Lower lobe of right lung (tissue), 2 donors: ENCODE measurements around the gene PLD4. TPM values are rescaled to one million over a fixed set of nuclear protein-coding genes. Genes with fewer than 3 reads are reported as not detected.

Experiments
- ATAC-seq, 2 donors: fragments of 200-7000 bp; cut with Tn5 transposase; one replicate each; pipeline ENCODE4 v1.9.1; 2020 to 2022; ENCODE audit warnings: mild to moderate bottlenecking in 2 of 2, moderate library complexity in 2 of 2
- DNase-seq: peaks from one replicate; pipeline ENCODE4 v3.0.0-alpha.2; 2020
- H3K27ac ChIP-seq: fragments of 200-600 bp; one replicate; pipeline ENCODE4 v1.8.0; 2022
- H3K27me3 ChIP-seq: fragments of 200-600 bp; one replicate; pipeline ENCODE4 v1.8.0; 2022; ENCODE audit warnings: low read depth
- H3K36me3 ChIP-seq: fragments of 200-600 bp; one replicate; pipeline ENCODE4 v1.8.0; 2022; ENCODE audit warnings: mild to moderate bottlenecking
- H3K4me1 ChIP-seq: fragments of 200-600 bp; one replicate; pipeline ENCODE4 v1.8.0; 2022
- H3K4me3 ChIP-seq: fragments of 200-600 bp; one replicate; pipeline ENCODE4 v1.8.0; 2022; ENCODE audit warnings: mild to moderate bottlenecking
- H3K9me3 ChIP-seq: fragments of 200-600 bp; one replicate; pipeline ENCODE4 v1.8.0; 2022
- intact Hi-C: fragments of 100-400 bp; cut with DNase I; formaldehyde crosslinking; loops from one replicate; pipeline ENCODE4 v1.11.0; 2022
- total RNA-seq: library from RNA; stranded (reverse); fragmentation: NEBNext Ultra II Directional; extraction: Animal tissue kit (Norgen Biotek cat#: 25700); gene quantifications from one replicate; pipeline ENCODE4 v1.2.1, GENCODE V29; 2021
- TF ChIP-seq, protein P1 (sequence below): fragments of 200-600 bp; IDR thresholded peaks from one replicate; pipeline ENCODE4 v1.8.0; 2022; ENCODE audit warnings: antibody characterized with exemption, mild to moderate bottlenecking
- donor health status: DM: no; HTN: yes; CAD: no; lungs with severe emphysema.

The PLD4 gene
- total RNA-seq, 1 donor from 2014 or later: 1.2 TPM

DNA sequence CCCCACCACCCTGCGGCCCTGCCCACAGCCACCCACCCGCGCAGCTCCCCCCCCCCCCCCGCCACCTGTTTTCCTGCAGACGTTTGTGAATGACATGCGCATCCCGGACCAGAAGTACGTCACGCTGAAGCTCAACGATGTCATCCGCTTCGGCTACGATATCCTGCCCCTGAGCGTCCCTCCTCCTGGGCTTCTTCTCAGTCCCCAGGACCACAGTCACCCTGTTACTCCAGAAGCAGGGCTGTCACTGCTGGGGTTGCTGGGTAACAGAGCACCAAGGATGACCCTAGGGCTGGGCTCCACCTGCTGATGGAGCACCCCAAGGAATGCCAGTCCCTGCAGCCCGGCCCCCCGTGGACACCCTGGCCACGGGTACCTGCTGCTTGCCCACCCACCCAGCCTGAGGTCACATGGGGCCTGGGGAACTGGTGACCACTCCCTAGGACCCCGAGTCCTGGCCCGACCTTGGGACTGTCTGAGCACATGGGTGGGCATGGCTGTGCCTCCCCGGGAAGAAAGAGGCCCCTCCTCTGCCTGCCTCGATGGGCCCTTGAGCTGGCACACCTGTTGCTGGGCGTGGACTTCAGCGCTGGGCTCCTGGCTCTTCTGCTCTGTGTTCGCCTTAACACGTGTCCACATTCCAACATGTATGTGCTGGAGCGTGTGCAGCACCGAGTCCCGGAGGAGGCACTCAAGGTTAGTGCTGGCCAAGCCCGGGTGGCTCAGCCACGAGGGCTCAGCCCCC lies 46.7 kb upstream of the PLD4 start:
- intact Hi-C loops: no loop called here
- Histone ChIP-seq H3K4me3 (no peak overlapping the region), H3K36me3 (peaks cover 25% of the 10 kb centered on the region), H3K4me1 (no peaks in the 10 kb centered on the region), H3K9me3 (no peaks in the 10 kb centered on the region), H3K27me3 (no peaks in the 10 kb centered on the region), H3K27ac (no peak overlapping the region)
- no peak for ATAC-seq
- TF ChIP-seq, protein P1, sequence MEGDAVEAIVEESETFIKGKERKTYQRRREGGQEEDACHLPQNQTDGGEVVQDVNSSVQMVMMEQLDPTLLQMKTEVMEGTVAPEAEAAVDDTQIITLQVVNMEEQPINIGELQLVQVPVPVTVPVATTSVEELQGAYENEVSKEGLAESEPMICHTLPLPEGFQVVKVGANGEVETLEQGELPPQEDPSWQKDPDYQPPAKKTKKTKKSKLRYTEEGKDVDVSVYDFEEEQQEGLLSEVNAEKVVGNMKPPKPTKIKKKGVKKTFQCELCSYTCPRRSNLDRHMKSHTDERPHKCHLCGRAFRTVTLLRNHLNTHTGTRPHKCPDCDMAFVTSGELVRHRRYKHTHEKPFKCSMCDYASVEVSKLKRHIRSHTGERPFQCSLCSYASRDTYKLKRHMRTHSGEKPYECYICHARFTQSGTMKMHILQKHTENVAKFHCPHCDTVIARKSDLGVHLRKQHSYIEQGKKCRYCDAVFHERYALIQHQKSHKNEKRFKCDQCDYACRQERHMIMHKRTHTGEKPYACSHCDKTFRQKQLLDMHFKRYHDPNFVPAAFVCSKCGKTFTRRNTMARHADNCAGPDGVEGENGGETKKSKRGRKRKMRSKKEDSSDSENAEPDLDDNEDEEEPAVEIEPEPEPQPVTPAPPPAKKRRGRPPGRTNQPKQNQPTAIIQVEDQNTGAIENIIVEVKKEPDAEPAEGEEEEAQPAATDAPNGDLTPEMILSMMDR: no peak
- DNase-seq: peak; percentile 31

DNA sequence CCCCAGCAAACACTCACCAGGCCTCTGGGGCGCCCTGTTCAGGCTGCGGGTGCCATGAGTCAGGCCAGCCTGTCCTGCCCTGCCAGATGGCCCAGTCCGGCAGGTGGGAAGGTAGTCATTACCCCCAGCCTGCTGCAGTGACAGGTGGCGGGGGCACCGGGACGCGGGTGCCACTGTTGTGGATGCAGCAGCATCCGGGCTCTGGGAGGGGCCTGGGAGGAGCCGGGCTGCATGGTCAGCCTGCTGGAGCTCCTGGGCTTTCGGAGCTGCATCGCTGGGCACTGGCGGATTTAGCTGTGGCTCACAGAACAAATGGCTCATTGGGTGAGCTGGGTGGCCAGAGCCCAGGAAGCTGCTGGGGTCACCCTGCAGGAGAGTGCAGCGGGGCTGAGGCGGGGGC lies 46.1 kb upstream of the PLD4 start:
- TF ChIP-seq, protein P1: no peak
- no peak overlapping the region for H3K27ac ChIP-seq
- no peaks in the 10 kb centered on the region for H3K27me3 ChIP-seq
- peak; percentile 30 for DNase-seq
- H3K4me3 ChIP-seq: no peak overlapping the region
- ATAC-seq: no peak
- peaks cover 30% of the 10 kb centered on the region for H3K36me3 ChIP-seq
- no peaks in the 10 kb centered on the region for H3K9me3 ChIP-seq
- intact Hi-C loops: no loop called here
- H3K4me1 ChIP-seq: no peaks in the 10 kb centered on the region

DNA sequence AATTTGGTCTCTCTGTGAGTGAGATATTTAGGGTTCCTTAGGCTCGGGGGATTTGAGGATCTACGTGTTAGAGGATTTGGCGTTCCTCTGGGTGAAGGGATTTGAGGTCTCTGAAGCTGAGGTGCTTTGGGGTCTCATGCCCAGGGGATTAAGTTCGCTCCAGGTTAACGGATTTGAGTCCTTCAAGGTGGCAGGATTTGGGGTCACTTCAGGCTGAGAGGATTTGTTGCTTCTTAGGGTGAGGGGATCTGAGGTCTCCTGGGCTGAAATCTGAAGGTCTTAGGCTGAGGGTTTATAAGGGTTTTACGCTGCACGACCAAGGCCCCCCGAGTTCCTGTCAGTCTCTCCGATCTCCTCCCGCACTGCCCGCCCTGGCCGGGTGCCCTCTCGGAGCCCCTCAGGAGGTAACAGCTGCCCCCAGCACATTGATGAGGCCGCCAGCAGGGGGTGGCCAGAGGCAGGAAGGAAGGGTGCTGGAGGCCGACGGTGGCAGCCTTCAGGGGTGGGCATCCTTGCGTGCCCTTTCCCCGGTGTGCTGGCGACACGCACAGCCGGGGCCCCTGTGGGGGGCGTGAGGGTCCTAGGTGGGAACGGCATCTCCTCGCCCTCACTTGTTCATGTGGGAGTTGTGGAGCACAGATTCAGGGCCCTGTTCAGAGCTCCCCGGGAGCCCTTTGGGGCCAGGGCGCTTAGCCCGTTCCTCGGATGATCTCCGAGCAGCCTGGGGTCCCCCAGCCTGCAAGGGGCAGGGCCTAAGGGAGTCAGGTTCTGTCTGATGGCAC lies 45.3 kb upstream of the PLD4 start:
- peak; percentile 37 for DNase-seq
- intact Hi-C loops: no loop called here
- no peak for ATAC-seq
- no peak overlapping the region for H3K4me3 ChIP-seq
- no peaks in the 10 kb centered on the region for H3K27me3 ChIP-seq
- peaks cover 36% of the 10 kb centered on the region for H3K36me3 ChIP-seq
- H3K4me1 ChIP-seq: no peaks in the 10 kb centered on the region
- no peaks in the 10 kb centered on the region for H3K9me3 ChIP-seq
- TF ChIP-seq, protein P1: no peak
- H3K27ac ChIP-seq: no peak overlapping the region

DNA sequence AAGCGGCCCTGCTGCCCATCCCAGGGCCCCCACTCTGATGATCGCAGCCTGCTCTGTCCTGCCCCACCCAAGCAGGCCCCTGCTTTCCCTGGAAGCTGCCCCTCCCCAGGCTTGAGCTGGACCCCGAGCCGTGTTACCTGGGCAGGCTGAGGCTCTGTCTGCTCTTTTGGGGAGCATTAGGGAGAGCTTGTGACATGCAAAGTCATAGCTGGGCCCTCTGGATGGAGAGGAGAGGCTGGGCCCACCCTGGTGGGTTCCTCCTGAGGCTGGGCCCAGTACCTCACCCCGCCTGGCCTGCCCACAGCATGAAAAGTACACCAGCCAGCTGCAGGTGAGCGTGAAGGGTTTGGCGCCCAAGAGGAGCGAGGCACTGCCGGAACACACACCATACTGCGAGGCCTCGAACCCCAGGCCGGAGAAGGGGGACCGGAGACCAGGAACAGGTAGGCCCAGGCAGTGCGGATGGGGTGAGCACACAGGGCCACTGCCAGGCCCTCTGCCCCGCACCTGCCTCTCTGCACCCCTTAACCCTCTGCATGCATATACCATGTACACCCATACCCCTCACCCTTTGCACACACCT lies 44.6 kb upstream of the PLD4 start:
- peak; percentile 45 for DNase-seq
- H3K4me3 ChIP-seq: no peak overlapping the region
- intact Hi-C loops: no loop called here
- H3K36me3 ChIP-seq: peaks cover 36% of the 10 kb centered on the region
- no peak overlapping the region for H3K27ac ChIP-seq
- TF ChIP-seq, protein P1: no peak
- no peaks in the 10 kb centered on the region for H3K27me3 ChIP-seq
- H3K9me3 ChIP-seq: no peaks in the 10 kb centered on the region
- ATAC-seq: no peak
- no peaks in the 10 kb centered on the region for H3K4me1 ChIP-seq

DNA sequence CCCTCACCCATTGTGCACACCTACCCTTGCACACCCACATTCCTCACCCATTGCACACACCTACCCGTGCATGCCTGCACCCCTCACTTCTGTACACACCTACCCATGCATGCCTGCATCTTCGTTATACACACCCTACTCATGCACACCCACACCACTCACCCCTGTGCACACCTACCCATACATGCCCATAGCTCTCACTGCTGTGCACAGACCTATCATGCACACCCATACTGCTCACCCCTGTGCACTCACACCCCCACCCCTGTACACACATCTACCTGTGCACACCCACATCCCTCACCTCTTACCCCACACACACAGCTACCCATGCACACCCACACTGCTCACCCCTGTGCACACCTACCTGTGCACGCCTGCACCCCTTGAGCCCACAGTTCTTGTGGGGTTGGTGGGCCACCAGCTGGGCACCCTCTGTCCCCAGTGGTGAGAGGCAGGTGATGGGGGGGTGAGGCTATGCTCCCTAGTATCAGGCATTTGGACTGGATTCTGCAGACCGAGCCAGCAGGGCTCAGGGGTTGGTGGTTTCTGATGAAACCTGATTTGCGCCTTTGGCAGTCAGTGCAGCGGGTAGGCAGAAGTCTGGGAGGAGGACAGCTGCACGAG lies 44.0 kb upstream of the PLD4 start:
- Histone ChIP-seq H3K9me3 (no peaks in the 10 kb centered on the region), H3K4me1 (no peaks in the 10 kb centered on the region), H3K27me3 (no peaks in the 10 kb centered on the region), H3K27ac (no peak overlapping the region), H3K4me3 (no peak overlapping the region), H3K36me3 (peaks cover 37% of the 10 kb centered on the region)
- ATAC-seq (no peak), DNase-seq (no peak)
- intact Hi-C loops: no loop called here
- TF ChIP-seq, protein P1: no peak
